ENCODE measurements around the gene ATP8B4.

The ATP8B4 gene

GRCh38 chr15:49927189-49927861 lies 191.7 kb downstream of the ATP8B4 start:
- no peak for DNase-seq (ENCODE audit: low read depth)

GRCh38 chr15:49926740-49927139 lies 192.3 kb downstream of the ATP8B4 start:
- DNase-seq (ENCODE audit: low read depth), result no peak

GRCh38 chr15:49923671-49924070 lies 195.4 kb downstream of the ATP8B4 start:
- DNase-seq (ENCODE audit: low read depth), result no peak

GRCh38 chr15:49919034-49919433 lies 200.0 kb downstream of the ATP8B4 start:
- DNase-seq (ENCODE audit: low read depth), result no peak

- no peak for DNase-seq (ENCODE audit: low read depth)
Measured at GRCh38 chr15:49918121-49918520, 200.9 kb downstream of the ATP8B4 start.

GRCh38 chr15:49916998-49917397 lies 202.0 kb downstream of the ATP8B4 start:
- DNase-seq (ENCODE audit: low read depth), result no peak

- DNase-seq (ENCODE audit: low read depth), result no peak
Measured at GRCh38 chr15:49915822-49916221, 203.2 kb downstream of the ATP8B4 start.

- no peak for DNase-seq (ENCODE audit: low read depth)
Measured at GRCh38 chr15:49908933-49909295, 210.1 kb downstream of the ATP8B4 start.

- DNase-seq (ENCODE audit: low read depth), result no peak
Measured at GRCh38 chr15:49908236-49908932, 210.6 kb downstream of the ATP8B4 start.

GRCh38 chr15:49906966-49907365 lies 212.1 kb downstream of the ATP8B4 start:
- DNase-seq (ENCODE audit: low read depth), result no peak

- DNase-seq (ENCODE audit: low read depth), result no peak
Measured at GRCh38 chr15:49905221-49905620, 213.8 kb downstream of the ATP8B4 start.

- no peak for DNase-seq (ENCODE audit: low read depth)
Measured at GRCh38 chr15:49904296-49904695, 214.7 kb downstream of the ATP8B4 start.

GRCh38 chr15:49902685-49903501 lies 216.1 kb downstream of the ATP8B4 start:
- no peak for DNase-seq (ENCODE audit: low read depth)

GRCh38 chr15:49901996-49902684 lies 216.9 kb downstream of the ATP8B4 start:
- DNase-seq (ENCODE audit: low read depth), result no peak

GRCh38 chr15:49901321-49901720 lies 217.7 kb downstream of the ATP8B4 start:
- DNase-seq (ENCODE audit: low read depth), result no peak

- DNase-seq (ENCODE audit: low read depth), result no peak
Measured at GRCh38 chr15:49900903-49901235, 218.2 kb downstream of the ATP8B4 start.

GRCh38 chr15:49900006-49900902 lies 218.8 kb downstream of the ATP8B4 start:
- no peak for DNase-seq (ENCODE audit: low read depth)

- DNase-seq (ENCODE audit: low read depth), result no peak
Measured at GRCh38 chr15:49898575-49899283, 220.3 kb downstream of the ATP8B4 start.

- DNase-seq (ENCODE audit: low read depth), result no peak
Measured at GRCh38 chr15:49898097-49898496, 220.9 kb downstream of the ATP8B4 start.

GRCh38 chr15:49895347-49896223 lies 223.4 kb downstream of the ATP8B4 start:
- DNase-seq (ENCODE audit: low read depth), result no peak
